SK-N-DZ (cell line): ENCODE results near the gene MYO1C.

Source experiments
- DNase-seq: peaks from one replicate; pipeline ENCODE4 v3.0.0-alpha.2; 2015; ENCODE audit warnings: low spot score

Gene MYO1C

GRCh38 chr17:1485423-1486376 lies 6.8 kb downstream of the MYO1C start:
- no peak for DNase-seq

DNA sequence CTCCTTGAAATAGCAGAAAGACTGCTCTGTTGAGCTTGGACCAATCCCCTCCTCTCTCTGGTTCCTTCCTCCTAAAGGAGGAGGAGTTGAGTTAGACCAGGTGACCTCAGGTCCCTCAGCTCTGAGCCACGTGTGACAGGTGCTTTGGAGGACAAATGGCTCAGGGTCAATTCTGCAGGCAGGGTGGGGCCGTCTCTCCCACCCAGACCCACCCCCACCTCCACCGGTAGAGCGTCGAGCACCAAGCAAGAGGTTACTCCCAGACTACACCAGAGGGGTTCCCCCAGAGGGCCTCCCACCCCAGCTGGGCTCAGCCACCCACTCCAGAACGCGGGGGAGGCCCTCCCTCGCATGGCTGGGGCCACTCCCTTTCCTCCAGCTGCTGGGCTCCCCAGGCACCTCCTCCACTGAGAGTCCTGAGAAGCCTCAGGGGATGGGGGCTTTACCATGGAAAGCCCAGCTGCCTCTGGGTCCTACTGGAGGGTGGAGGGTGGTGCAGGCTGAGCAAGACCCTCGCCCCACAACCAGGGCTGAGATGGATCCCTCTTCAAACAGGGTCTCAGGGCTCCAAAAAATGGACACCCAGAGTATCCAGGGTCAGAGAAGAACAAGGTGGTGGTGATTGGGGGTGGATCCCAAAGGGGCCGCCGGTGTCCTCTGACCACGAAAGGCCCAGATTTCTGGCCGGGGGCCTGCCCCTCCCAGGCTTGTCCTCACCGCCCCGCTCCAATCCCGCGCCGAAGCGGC lies 7.6 kb downstream of the MYO1C start:
- DNase-seq, result peak; percentile 65

DNA sequence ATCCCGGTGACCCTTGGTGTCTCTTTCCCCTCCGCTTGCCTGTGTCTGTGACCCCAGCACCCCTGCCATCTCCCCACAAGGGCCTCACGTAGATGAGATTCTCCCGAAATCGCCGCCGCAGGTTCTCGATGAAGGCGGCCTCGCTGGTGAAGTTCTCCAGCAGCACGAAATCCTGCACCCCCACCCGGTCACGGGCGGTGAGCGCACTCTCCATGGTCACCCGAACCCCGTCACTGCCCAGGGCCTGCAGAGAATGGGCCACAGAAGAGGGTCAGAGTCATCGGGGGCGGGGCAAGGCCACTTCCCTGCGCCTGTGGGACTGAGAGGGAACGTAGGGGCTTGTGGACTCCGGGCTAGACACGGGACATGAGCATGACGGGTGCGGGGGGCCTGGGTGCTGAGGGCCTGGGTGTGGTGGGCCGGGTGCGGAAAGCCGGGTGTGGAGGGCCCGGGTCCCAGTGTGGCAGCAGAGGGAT lies 8.4 kb downstream of the MYO1C start:
- DNase-seq, result no peak

- no peak for DNase-seq
These were observed 9.8 kb downstream of the MYO1C start for GRCh38 chr17:1482680-1483079.

DNA sequence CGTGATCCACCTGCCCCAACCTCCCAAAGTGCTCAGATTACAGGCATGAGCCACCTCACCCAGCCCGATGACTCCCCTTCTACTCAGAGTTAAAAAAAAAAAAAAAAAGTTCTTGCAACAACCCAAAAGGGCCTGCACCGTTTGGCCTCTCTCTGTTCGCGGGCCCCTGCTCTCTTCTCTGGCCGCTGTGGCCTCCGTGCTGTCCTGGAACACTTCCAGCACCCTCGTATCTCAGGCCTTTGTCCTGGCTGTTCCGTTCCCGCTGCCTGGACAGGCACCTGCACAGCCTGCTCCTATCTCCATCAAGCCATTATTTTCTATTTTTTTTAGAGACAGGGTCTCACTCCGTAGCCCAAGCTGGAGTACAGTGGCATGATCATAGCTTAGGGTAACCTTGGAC lies 10.8 kb downstream of the MYO1C start:
- DNase-seq, result no peak

GRCh38 chr17:1480747-1481465 lies 11.6 kb downstream of the MYO1C start:
- no peak for DNase-seq

DNA sequence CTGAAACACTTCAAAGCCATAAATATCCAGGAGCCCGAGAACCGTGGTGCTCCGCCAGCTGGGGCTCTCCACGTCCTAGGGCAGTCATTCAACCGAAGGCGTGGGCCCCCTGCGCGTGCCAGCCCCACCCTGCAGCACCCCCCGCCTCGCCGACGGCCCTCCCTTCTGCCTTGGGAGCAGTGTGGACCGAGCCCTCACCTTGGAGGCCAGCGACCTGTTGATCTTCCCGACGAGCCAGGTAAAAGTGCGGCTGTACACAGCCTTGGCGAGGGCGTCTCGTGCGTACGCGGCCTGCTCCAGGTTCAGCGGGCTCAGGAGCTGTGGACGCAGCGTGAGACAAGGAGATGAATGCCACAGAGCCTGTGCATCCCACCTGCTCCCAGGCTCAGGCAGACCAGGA lies 14.1 kb downstream of the MYO1C start:
- DNase-seq, result no peak

GRCh38 chr17:1475321-1475854 lies 17.1 kb downstream of the MYO1C start:
- DNase-seq, result no peak

GRCh38 chr17:1474402-1475189 lies 17.9 kb downstream of the MYO1C start:
- DNase-seq, result no peak

- DNase-seq, result no peak
These were observed 18.6 kb downstream of the MYO1C start for GRCh38 chr17:1473841-1474240.

DNA sequence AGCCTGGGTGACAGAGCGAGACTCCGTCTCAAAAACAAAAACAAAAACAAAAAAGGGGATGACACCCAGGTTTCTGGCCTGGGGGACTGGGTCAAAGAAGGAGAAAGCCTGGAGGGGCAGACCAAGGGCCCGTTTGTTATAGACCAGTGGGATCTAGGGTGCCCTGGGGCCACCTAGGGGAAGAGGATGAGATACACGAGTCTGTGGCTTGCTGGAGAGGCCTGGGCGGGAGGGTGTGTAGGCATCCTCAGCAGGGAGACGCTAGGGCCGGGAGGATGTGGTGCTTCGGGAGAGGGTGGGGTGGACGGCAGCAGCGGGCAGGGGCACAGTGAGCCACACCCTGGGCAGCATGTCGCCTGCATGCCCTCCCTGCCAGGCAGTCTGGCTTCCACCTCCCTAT lies 19.3 kb downstream of the MYO1C start:
- DNase-seq, result no peak

DNA sequence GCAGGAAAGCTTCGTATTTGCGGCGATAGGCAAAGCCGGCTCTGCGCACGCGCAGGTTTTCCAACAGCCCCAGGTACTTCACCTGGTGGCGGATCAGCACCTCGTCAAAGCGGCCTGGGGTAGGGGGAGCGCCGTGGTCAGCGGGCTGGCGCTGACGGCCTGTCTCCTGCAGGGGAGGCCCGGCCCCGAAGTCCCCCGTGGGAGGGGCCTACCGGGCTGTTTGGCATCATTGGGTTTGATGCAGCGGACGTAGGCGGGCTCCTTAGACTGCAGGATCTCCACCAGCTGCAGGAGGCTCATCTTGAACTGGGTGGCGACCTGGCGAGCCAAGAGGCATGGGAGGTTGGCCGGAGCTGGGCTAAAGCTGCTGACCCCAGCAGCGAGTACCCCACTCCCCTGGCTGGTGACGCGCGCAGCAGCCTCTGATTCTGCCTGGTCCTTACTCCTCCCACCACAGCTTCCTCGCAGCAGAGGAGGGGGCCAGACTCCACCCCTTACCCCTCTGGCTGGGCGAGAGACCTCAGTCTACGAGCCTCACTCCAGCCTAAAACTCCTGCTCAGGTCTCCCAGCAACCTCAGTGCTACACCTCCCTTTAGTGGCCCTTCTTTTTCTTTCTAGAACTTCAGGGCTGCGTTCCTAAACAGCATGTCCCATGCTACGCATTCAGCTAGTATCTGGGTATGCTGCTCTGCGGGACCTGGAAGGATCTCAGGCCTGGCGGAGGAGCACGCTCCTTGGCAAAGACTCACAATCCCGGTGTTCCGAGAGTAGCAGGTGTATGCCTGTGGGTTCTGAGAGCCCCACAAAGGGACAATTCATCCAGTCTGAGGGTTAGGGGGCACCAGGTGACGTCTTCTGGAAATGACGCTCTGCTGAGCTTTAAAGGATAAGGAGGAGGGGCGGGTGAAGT lies 20.3 kb downstream of the MYO1C start:
- no peak for DNase-seq

DNA sequence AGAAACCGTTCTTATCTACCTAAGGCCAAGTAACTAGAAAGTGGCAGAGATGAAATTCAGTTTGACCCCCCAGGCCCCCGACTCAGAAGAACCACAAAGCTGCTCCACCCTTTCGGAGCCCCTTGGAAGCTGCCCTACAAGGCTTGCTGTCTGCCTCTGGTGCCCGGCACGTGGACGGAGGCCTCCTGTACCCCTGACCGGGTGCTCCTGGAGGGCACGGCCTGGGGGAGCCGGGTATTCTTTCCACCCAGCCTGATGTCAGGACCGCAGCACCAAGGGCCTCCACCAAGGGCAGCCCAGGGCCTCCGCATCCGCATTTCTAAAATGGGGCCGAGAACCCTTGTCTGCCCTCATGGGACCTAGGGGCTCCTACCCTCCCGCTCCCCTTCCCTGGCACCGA lies 21.0 kb downstream of the MYO1C start:
- DNase-seq, result no peak

DNA sequence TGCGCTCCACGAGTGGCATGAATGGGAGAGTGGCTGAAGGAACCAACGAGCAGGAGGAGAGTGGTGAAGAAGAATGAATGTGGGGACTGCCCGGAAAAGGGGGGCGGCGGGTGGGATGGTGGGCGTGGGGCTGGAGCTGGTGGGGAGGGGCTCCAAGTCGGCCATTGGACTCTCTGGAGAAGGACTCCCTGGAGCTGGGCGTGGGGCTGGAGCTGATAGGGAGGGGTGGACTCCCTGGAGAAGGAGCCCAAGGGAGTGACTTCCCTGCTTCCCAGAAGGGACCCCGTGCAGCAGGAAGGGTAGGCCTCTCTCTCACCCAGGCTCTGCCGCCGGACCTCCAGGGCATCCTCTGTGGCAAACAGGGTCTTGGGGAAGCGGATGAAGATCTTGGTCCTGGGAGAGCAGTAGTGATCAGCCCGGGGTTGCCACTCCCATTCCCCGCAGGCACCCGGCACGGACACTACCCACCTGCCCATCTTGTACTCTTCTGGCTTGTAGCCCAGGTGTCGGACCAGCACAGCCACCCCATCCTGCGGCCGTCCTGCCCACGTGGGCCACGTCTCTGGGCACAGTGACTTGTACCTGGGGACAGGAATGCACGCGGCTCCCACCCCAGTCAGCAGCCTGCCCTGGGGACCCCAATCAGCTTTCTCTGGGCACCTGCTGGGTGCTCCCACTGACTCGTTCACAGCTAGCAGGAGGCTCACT lies 21.6 kb downstream of the MYO1C start:
- DNase-seq, result no peak

GRCh38 chr17:1470071-1470754 lies 22.3 kb downstream of the MYO1C start:
- DNase-seq, result no peak

DNA sequence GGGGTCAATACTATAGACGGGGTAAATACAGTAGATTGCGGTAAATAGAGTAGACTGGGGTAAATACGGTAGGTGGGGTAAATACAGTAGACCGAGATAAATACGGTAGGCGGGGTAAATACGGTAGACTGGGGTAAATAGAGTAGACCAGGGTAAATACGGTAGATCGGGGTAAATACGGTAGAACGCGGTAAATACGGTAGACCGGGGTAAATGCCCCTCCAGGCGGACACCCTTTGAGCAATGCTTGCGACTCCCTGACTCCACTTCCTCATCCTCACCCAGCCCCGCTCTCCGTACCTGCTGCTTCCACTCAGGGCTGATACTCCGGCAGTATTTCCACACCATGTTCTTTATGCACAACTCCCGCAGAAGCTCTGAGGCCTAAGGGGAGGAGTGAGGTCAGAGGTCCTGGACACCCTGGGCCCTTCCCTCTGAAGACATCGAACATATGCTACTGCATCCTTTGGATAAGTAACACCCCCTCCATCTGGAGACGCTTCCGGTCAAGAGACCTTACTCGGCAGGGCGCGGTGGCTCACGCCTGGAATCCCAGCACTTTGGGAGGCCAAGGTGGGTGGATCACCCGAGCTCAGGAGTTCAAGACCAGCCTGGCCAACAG lies 23.1 kb downstream of the MYO1C start:
- no peak for DNase-seq

- DNase-seq, result no peak
These were observed 24.5 kb downstream of the MYO1C start for GRCh38 chr17:1467898-1468492.

DNA sequence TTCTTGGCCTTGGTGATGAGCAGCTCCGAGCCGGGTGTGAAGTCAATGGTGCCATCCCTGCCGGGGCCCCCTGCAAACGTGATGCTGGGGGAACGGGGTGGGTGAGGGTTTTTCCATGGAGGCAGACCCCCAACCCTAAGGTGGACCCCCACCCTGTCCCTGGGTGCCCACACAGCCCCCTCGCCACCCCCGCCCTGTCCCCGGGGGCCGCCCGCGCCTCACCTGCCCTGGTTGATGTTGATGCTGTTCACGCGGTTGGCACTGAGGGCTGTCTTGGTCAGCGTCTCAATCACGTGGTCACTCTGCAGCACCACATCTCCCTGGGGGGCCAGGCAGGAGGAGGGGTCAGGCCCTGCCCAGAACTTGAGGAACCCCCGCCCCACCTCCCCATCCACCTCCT lies 25.2 kb downstream of the MYO1C start:
- no peak for DNase-seq
